NCI-H1930 (cell line): ENCODE data around the gene CEP83.

Experiments used
- DNase-seq, 2 experiments: peaks; one replicate each; lab custom pipeline; 2025; lab: John Stamatoyannopoulos, UW

CEP83 gene

DNA sequence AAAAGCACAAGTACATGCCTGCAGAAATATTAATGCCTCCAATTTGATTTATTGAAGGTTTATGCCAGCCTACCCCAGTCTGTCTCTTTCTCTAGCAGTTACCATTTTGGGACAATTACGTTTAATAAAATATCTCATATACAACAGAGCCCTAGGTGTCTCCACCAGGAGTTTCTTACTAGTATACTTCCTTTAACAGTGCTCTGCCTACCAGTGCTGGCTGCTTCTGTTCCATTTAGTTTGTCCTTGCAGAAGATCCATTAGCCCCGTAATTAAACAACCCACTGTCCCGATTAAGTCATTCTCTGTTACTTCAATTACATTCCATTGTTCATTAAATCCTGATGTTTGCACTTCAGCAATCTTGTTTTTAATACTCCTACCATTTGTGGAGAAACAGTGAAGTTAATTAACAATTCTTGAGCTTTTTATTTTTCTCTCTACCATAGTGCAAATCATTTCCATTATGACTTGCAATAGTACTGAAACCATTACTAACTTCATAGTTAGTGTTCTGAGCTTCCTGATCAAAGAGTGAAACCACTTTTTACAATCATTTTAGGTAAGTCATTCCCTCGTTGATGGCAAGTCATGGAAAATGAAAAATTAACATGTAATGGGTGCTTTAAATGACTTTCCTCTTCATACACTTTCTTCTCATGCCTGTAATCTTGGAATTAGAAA, 190.2 kb downstream of the CEP83 start:
- DNase-seq: no peak

DNA sequence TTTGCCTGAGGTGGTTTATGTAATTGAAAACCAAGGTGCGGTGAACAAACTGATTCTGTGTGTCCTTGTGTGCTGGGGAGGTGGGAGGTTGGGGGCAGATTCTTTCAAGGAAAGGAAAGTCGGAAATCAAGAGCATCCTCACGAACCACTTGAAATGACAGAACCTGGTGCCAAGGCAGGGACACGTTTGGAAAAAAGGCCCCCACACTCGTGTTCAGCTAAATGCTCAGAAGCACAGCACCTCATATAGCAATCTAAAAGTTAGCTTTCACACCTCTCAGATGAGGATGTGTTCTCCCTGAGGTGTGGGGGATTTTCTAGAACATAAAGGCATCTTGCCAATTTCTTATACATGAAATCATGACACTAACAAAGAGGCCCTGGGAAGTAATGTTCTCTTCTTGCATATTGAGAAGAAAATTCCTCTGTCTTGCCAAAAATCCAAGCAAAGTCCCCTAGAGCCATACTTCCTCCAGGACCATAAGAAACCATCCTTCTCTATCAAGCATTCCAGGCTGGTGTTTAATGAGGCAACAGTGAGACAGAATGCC, 191.7 kb downstream of the CEP83 start:
- no peak for DNase-seq

DNA sequence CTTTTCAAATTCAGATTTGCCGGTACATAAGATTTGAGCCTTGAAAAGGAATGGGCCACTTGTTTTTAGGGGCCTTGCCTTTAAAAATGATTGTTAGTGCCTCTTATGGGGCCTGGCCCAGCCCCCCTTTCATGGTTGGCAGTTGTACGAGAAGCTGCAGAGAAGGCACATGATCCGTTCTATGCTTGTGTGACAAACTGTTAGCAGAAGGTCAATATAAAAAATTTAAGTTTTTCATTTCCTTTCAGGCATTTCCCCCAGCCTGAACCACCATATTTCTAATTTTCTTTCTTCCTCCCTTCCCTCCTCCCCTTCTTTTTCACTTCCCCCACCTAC, 192.2 kb downstream of the CEP83 start:
- DNase-seq: no peak

DNA sequence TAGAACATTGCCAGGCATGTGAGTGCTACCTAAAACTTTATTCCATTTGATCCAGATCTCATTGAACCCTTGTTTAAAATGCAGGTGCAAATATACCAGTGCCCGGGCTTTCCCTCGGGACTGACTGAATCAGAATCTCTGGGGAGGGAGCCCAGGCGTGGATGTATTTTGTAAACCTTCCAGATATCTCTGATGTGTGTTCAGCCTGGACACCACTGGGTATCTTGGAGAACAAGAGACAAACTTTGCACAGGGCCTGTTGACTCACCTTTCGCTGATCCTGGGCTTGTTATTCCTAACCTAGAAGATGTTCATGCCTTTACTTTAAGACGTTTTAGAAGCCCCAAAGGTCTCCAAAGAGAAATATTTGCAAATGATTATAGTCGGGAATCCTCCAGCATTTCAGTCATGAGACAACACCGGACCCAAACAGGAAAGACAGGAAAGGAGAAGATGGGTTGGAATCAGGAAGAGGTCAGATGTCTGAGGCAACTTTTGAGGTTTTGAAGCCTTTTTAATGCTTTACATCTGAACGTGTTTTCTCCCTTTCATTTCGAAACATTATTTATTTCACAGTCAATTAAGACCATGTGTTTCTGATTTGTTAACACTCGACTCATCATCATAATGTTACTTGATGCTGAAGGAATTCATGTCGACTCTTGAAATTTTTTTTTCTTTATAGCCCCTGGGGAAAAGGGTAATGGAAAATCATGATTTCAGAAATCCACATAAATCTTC, 192.7 kb downstream of the CEP83 start:
- DNase-seq: no peak

DNA sequence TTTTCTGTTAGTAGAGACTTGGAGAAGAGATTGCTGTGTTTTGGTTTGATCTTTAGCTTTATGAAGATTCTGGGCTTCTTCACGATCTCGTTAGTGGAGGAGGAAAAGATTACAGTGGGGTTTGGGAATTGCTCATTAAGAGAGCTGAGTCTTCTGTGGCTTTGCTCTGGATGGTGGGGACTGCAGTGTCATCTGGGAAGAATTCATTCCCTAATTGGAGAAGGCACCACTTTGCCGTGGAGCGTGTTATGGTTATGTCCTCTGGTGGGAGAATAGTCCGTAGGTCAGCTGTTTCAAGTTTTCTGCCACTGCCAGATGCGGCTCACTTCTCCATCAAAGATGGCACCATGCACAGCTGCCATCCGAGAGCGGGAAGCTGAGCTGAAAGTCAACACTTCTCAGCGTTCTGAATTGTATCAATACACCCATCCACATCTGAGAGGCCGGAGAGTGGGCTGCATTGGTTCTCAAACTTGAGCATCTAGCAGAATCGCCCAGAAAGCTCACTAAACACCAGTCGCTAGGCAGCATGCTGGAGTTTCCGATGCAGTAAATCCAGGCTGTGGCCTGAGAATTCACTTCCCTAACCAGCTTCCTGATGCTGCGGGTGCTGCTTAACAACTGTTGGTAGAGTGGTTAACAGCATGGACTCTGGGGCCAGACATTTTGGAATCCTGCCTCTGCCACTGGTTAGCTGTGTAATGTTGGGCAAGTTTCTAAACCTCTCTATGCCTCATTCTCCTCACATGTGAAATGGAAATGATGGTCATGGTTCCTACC, 193.5 kb downstream of the CEP83 start:
- DNase-seq: no peak

DNA sequence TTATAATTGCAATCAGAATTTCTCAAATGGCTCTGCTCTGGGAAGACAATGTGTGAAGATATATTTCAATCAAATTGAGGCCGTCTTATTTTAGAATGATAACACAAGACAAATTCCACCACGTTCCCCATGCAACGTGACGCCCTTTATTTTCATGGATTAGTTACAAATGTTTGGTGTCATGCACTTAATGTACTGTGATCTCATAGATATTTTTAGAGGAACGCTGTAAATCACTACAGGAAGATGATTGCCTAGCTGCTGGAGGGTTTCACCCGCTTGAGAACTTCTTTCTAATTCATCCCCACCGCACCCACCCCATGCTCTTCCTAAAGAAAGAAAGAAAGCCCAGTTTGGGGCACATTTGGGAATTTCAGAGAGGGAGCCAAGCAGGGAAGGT, 194.1 kb downstream of the CEP83 start:
- no peak for DNase-seq

DNA sequence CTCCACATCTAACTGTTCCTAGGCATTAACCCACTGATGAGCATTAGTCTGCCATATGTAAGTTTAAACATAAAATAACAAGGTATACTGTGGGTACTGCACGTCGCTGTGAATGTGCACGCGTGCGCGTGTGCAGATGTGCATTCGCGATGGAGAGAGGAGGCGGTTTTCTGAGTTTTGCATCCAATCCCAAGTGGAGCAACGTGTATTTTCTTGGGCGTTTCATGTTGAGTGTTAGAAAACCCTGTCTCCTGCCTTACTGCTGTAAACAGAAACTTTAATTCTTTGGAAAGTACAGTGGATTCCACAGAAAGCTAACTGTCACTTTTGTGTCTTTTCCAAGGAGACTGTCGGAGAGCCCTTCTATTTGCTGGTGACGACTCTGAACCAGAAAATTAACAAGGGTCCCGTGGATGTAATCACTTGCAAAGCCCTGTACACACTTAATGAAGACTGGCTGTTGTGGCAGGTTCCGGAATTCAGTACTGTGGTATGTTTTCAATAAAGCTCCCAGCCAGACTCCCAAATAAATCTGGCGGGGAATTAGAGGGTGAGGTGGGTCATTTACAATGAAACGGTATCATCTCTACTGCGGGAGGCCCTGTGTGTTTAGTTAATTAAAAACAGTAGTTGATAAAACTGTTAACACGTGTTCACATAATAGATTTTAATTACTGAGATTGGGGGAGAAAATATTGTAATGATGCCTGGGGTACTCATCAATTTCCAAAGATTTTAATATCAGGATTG, 194.8 kb downstream of the CEP83 start:
- no peak for DNase-seq

DNA sequence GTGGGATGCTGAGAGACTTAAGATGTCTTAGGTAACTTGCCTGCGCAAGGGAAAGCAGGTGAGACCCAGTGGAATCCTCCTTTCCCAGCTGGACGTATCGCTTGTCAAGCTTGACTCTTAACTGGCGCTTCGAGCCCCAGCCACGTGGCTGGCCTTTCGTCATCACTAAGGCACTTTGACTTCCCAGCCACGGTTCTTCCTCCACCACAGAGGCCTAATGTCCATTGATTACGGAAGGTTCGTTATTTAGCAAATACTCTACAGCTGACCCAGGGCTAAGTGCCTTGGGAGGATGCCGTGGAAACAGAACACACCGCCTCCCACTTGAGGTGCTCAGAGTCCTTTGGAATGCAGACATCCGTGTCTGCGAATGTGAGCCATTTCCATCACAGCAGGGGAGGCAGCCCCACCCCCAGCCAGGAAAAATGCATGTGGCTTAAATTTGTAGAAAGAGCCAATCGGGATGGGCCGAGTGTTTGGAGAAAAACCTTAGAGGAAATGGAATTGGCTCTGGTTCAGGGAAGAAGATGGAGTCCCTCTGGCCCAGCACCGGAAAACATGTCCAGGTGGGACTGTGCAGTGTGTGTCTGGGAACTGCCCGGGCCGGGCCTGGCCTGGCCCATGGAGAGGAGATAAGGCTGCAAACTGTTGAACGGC, 195.6 kb downstream of the CEP83 start:
- no peak for DNase-seq

DNA sequence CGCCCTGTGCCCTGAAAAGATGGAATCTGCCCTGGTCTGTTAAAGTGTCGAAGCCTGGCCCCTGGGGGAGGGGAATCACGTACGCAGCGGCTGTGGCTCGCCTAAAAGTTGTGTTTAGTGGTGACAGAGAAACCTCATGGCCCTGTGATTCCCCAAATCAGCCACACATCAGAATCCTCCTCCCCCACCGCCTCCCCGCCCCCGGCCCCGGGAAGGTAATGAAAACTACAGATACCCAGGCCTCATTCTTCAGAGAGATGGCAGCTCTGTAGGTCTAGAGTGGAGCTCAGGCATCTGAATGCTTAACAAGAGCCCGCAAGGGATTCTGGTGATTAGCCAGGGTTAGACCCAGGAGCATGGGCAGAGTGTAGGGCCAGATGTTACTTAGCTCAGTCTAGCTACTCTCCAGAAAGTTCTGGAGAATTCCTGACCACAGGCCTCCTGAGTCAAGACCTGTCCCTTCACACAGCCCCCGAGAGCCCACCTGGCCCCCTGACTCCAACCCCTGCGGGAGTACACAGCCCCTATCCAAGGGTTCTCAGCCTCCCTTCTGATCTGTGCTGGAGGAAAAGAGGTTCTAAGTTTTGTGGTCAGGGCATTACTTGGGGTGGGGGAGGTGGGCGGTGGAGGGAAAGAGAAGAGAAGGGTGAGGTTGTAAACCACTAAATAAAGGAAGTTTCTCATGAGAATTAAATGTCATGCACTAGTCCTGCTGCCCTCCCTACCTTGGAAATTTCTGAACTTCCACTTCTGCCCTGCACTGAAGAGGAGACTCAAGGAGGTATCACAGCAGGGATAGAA, 196.5 kb downstream of the CEP83 start:
- DNase-seq: no peak

DNA sequence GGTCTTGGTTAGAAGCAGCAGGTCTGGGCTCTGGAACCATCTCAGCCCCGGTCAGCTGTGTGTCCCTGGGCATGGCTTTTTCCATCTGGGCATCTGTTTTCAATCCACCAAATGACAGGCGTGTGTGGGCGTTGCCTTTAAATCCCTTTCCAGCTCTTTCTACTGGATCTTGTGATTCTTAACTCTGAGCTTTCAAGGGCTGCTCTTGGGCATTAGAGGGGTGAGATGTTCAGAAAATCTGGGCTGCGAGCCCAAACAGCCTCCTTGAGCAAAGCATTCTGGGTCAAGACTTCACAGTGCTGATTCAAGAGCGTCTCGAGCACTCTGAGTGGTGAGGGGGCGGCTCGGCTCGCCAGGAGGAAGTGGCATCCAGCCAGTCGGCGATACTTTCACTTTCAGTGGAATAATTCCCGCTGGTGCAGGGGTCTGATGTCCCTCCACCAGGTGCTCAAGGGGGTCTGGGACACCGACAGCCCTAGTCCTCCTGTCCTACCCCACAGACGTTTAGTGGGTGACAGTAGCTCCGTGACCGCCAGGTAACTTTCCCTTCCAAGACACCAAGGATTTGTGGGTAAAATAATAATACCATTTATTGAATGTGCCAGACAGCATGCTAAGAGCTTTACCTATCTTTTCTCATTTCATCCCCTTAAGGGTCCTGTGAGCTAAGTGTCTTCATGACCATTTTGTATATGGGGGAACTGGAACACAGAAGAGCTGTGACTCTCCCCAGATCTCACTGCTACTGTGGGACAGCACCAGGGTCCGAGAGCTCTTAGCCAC, 197.2 kb downstream of the CEP83 start:
- no peak for DNase-seq

DNA sequence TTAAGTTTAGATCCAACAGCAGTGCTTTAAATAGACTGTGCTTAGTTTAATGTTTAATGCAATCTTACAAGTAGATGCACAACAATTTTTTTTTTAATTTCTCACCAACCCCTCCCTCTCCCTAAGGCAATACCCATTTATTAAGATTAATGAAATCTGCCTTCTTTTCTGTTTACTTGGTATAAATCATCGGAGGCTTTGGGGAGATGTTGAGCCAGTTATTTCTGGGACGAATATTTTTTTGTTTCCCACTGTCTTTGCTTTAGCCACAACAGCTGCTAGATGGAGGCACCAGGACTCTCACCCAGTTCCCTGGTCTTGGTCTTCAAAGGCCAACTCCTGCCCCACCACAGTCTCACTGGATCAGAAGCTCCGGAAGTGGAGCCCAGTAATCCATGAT, 197.9 kb downstream of the CEP83 start:
- no peak for DNase-seq

DNA sequence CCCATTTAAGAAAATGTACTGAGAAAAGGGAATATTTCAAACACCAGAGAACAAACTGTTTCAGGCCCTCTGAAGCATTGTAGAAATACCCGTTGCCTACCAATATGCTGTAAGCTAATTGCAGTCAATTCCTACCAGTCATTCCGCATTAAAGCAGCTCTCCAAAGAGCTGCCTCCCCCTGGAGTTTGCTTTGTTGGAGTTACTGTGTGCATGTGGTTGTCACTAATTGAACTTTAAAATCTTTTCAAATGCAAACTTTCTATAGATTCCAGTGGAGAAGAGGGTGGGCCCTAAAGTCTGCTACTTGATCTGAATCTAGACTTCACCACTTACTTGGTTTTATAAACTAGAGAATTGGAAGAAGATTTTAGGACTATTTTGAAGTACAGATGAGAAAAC, 198.5 kb downstream of the CEP83 start:
- no peak for DNase-seq

DNA sequence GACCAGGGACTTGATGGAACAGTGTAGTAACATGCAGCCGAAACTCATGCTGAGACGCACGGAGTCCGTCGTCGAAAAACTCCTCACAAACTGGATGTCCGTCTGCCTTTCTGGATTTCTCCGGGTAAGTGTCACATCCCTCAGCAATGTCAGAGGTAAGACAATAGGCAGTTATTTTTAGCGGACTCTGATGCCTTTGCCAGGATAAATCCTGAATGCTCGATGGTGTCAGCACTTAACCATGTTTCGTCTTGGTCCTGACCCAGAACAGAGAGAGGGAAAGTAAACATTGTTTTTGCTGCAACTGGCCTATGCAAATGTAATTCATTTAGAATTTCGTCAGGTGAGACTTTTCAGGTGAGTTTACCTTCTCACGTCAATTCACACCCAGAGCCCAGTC, 198.9 kb downstream of the CEP83 start:
- DNase-seq: no peak

DNA sequence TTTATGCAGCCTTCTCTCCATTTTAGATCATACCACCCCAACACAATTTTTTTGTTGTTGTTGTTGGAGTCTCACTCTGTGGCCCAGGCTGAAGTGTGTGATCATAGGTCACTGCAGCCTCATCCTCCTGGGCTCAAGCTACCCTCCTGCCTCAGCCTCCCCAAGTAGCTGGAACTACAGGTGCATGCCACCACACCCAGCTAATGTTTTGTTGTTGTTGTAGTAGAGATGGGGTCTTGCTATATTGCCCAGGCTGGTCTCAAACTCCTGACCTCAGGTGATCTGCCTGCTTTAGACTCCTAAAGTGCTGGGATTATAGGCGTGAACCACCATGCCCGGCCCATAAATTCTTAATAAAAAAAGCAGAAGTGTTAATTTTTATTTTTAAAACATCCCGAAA, 199.7 kb downstream of the CEP83 start:
- DNase-seq: no peak

DNA sequence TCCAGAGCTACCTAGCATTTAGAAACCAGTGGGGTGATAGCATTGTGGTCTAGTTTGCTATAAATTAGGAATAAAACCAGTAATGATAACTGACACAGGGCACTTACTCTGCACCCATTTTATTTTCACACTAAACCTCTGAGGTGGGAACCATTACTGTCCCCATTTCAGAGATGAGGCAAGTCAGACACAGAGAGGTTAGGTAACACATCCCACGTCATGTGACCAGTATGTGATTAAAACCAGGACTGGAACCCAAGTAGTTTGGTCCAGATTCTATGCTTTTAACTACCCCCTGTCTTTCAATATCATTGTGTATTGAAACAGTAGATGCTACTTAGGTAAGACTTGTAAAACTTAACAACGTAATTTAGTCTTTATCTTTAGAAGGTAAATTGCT, 201.1 kb downstream of the CEP83 start:
- DNase-seq: no peak
